Thyroid gland (tissue), 4 donors: ENCODE results near the gene GTPBP6.
"Not testable (repeated sequence)": the region's sequence is repeated elsewhere in the genome, so short reads cannot be mapped to it uniquely, and the experiment has no call there.

ENCODE experiments used
- POLR2A ChIP-seq, 2 donors: fragments of 450-650 bp; IDR thresholded peaks; one replicate each; pipeline ENCODE4 v1.6.1; 2017; ENCODE audit warnings: antibody characterized with exemption in 2 of 2, mild to moderate bottlenecking in 2 of 2, moderate library complexity in 1 of 2
- TF ChIP-seq, protein P1 (sequence below), 6 experiments: fragments of 200-600 bp in 3 of 6; fragments of 450-650 bp in 3 of 6; sonication (generic) in 3 of 6; IDR thresholded peaks; one replicate each; pipeline ENCODE4 v1.5.1; 2016 to 2019; ENCODE audit warnings: antibody characterized with exemption in 6 of 6, mild to moderate bottlenecking in 2 of 6, inconsistent platforms in 1 of 6, moderate library complexity in 1 of 6

- TF ChIP-seq, protein P1, sequence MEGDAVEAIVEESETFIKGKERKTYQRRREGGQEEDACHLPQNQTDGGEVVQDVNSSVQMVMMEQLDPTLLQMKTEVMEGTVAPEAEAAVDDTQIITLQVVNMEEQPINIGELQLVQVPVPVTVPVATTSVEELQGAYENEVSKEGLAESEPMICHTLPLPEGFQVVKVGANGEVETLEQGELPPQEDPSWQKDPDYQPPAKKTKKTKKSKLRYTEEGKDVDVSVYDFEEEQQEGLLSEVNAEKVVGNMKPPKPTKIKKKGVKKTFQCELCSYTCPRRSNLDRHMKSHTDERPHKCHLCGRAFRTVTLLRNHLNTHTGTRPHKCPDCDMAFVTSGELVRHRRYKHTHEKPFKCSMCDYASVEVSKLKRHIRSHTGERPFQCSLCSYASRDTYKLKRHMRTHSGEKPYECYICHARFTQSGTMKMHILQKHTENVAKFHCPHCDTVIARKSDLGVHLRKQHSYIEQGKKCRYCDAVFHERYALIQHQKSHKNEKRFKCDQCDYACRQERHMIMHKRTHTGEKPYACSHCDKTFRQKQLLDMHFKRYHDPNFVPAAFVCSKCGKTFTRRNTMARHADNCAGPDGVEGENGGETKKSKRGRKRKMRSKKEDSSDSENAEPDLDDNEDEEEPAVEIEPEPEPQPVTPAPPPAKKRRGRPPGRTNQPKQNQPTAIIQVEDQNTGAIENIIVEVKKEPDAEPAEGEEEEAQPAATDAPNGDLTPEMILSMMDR (IDR thresholded peaks at IDR 0.05): not testable (repeated sequence)
- not testable (repeated sequence) for TF ChIP-seq POLR2A (IDR thresholded peaks at IDR 0.05)
Observed at GRCh38 chrX:351324-351641, 32.7 kb upstream of the GTPBP6 start.
